ENCODE measurements around the gene PRDM15. TPM values are rescaled to one million over a fixed set of nuclear protein-coding genes. Genes with fewer than 3 reads are reported as not detected.

PRDM15 gene
- total and polyA plus RNA-seq, 2 experiments from 2014 or later: 3.0 to 10.6 TPM

DNA sequence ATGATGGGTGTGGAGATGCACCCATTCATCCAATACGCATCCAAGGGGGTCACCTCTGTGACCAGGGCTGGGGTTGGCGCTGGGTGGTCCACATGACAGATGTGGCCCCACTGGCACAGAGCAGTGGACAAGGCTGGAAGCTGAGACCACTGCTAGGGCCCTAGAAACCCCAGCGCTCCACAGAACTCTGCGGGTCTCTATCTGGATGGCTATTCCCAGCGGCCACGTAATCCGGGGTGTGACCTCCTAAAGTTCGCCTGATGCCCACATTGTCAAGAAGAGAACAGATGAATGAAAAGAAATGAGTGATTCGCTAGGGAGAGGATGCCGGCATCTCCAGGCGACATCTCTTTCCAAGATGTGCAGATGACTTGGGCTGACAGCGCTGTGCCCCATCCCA, 55.2 kb downstream of the PRDM15 start (continued):
- TF ChIP-seq, protein P1, sequence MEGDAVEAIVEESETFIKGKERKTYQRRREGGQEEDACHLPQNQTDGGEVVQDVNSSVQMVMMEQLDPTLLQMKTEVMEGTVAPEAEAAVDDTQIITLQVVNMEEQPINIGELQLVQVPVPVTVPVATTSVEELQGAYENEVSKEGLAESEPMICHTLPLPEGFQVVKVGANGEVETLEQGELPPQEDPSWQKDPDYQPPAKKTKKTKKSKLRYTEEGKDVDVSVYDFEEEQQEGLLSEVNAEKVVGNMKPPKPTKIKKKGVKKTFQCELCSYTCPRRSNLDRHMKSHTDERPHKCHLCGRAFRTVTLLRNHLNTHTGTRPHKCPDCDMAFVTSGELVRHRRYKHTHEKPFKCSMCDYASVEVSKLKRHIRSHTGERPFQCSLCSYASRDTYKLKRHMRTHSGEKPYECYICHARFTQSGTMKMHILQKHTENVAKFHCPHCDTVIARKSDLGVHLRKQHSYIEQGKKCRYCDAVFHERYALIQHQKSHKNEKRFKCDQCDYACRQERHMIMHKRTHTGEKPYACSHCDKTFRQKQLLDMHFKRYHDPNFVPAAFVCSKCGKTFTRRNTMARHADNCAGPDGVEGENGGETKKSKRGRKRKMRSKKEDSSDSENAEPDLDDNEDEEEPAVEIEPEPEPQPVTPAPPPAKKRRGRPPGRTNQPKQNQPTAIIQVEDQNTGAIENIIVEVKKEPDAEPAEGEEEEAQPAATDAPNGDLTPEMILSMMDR (conservative IDR thresholded peaks at IDR 0.05; ENCODE audit: low read depth in 2 of 2): no peak
- TF ChIP-seq CREB1 (CRISPR knock-in tag; IDR thresholded peaks at IDR 0.05; ENCODE audit: low read depth) (no peak), ZNF114 (CRISPR knock-in tag; IDR thresholded peaks at IDR 0.05) (no peak)

DNA sequence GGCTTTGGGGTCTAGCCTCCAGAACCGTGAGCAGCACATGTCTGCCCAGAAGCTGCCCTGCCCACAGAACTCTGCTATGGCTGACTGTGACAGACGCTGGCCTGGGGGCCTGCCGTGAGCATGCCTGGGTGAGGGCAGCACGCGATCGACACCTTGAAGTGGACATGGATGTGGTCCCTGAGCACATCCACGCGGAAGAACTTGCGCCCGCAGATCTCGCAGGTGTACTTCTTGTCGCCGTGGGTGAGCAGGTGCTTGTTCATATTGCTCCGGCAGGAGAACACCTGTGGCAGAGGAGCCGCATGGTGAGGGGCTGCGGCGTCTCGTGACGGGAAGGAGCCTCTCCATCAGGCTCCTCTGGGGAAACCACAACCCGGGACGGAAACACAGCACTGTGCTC, 56.0 kb downstream of the PRDM15 start:
- peaks cover 7% of the 10 kb centered on the region for H3K4me1 Mint-ChIP-seq
- no peaks in the 10 kb centered on the region for H3K79me2 ChIP-seq (replicated peaks; ENCODE audit: insufficient read depth)
- no peaks in the 10 kb centered on the region for H3K4me1 ChIP-seq (ENCODE audit: insufficient read depth)
- H3K4me3 ChIP-seq: no peak overlapping the region
- no peaks in the 10 kb centered on the region for H3K36me3 ChIP-seq (ENCODE audit: insufficient read depth)
- TF ChIP-seq, protein P2, sequence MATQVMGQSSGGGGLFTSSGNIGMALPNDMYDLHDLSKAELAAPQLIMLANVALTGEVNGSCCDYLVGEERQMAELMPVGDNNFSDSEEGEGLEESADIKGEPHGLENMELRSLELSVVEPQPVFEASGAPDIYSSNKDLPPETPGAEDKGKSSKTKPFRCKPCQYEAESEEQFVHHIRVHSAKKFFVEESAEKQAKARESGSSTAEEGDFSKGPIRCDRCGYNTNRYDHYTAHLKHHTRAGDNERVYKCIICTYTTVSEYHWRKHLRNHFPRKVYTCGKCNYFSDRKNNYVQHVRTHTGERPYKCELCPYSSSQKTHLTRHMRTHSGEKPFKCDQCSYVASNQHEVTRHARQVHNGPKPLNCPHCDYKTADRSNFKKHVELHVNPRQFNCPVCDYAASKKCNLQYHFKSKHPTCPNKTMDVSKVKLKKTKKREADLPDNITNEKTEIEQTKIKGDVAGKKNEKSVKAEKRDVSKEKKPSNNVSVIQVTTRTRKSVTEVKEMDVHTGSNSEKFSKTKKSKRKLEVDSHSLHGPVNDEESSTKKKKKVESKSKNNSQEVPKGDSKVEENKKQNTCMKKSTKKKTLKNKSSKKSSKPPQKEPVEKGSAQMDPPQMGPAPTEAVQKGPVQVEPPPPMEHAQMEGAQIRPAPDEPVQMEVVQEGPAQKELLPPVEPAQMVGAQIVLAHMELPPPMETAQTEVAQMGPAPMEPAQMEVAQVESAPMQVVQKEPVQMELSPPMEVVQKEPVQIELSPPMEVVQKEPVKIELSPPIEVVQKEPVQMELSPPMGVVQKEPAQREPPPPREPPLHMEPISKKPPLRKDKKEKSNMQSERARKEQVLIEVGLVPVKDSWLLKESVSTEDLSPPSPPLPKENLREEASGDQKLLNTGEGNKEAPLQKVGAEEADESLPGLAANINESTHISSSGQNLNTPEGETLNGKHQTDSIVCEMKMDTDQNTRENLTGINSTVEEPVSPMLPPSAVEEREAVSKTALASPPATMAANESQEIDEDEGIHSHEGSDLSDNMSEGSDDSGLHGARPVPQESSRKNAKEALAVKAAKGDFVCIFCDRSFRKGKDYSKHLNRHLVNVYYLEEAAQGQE (IDR thresholded peaks at IDR 0.05; ENCODE audit: unreplicated experiment): no peak
- TF ChIP-seq POLR2AphosphoS5 (IDR thresholded peaks at IDR 0.05; ENCODE audit: low read depth): no peak
- TF ChIP-seq NANOG (IDR thresholded peaks at IDR 0.05; ENCODE audit: borderline replicate concordance): no peak
- TF ChIP-seq CREB1 (CRISPR knock-in tag; IDR thresholded peaks at IDR 0.05; ENCODE audit: low read depth): no peak
- TF ChIP-seq EZH2phosphoT487 (IDR thresholded peaks at IDR 0.05; ENCODE audit: unreplicated experiment): no peak
- TF ChIP-seq, protein P1 (conservative IDR thresholded peaks at IDR 0.05; ENCODE audit: low read depth in 2 of 2): no peak
- H3K27ac ChIP-seq (ENCODE audit: low read depth): no peak overlapping the region
- no peaks in the 10 kb centered on the region for H3K9me2 ChIP-seq (ENCODE audit: insufficient read depth)
- no peaks in the 10 kb centered on the region; the same call in 1 of the 2 replicates for H4K20me1 ChIP-seq (replicated peaks; ENCODE audit: insufficient read depth)
- ATAC-seq: no peak
- H3K4me3 Mint-ChIP-seq: no peak overlapping the region
- no peak for DNase-seq (ENCODE audit: low spot score)
- no peak overlapping the region for H2AFZ ChIP-seq
- no peaks in the 10 kb centered on the region for H3K9me3 Mint-ChIP-seq
- H3K27ac Mint-ChIP-seq: no peak overlapping the region
- H3F3A ChIP-seq (replicated peaks; ENCODE audit: low read depth): no peaks in the 10 kb centered on the region
- H3K36me3 Mint-ChIP-seq (ENCODE audit: low read depth): no peaks in the 10 kb centered on the region; the same call in 2 of the 3 replicates
- no peaks in the 10 kb centered on the region for H3K27me3 ChIP-seq (ENCODE audit: insufficient read depth)
- H3K27me3 Mint-ChIP-seq (ENCODE audit: insufficient read depth, low read depth, poor library complexity): peaks cover 2% of the 10 kb centered on the region
- H3K4me2 ChIP-seq: no peak overlapping the region

Measured in GM23338 (cell line).